KMS-11 (cell line): ENCODE results near the gene ITPKB.

Experiments used
- H2AFZ ChIP-seq: fragments of 200-600 bp; sonication (generic); 2 replicates; pipeline ENCODE4 v1.6.1; 2016; ENCODE audit warnings: antibody characterized with exemption, mixed run types, low read depth
- H3K27ac ChIP-seq: fragments of 200-600 bp; sonication (generic); 2 replicates; pipeline ENCODE4 v1.6.1; 2016; ENCODE audit warnings: mild to moderate bottlenecking, mixed run types
- H3K27me3 ChIP-seq: fragments of 200-600 bp; sonication (generic); 2 replicates; pipeline ENCODE4 v1.6.1; 2017; ENCODE audit warnings: mild to moderate bottlenecking, low read depth, mixed run types, moderate library complexity; ENCODE audit not compliant: insufficient read depth
- H3K36me3 ChIP-seq: fragments of 200-600 bp; sonication (generic); 2 replicates; pipeline ENCODE4 v1.6.1; 2017; ENCODE audit warnings: mild to moderate bottlenecking, mixed run types; ENCODE audit not compliant: insufficient read depth
- H3K4me1 ChIP-seq: fragments of 200-600 bp; sonication (generic); 2 replicates; pipeline ENCODE4 v1.6.1; 2016; ENCODE audit warnings: mild to moderate bottlenecking, low read depth, mixed run types; ENCODE audit not compliant: poor library complexity, severe bottlenecking
- H3K4me2 ChIP-seq: fragments of 200-600 bp; sonication (generic); 2 replicates; pipeline ENCODE4 v1.7.0; 2016; ENCODE audit warnings: mild to moderate bottlenecking, mixed run types
- H3K4me3 ChIP-seq: fragments of 200-600 bp; sonication (generic); IDR thresholded peaks from 2 replicates; pipeline ENCODE4 v1.6.1; 2017; ENCODE audit warnings: low read depth, low read length, mixed read lengths; ENCODE audit not compliant: insufficient read depth
- H3K79me2 ChIP-seq: fragments of 200-600 bp; sonication (generic); 2 replicates; pipeline ENCODE4 v1.6.1; 2016; ENCODE audit warnings: low read depth, mixed run types; ENCODE audit not compliant: insufficient read depth
- H3K9ac ChIP-seq: fragments of 200-600 bp; sonication (generic); 2 replicates; pipeline ENCODE4 v1.6.1; 2016; ENCODE audit warnings: mild to moderate bottlenecking, mixed run types
- H4K20me1 ChIP-seq: fragments of 200-600 bp; sonication (generic); 2 replicates; pipeline ENCODE4 v1.6.1; 2016; ENCODE audit warnings: mild to moderate bottlenecking, mixed run types; ENCODE audit not compliant: insufficient read depth
- CTCF ChIP-seq: fragments of 200-600 bp; sonication (generic); conservative IDR thresholded peaks from 2 replicates; pipeline ENCODE4 v1.6.1; 2017; ENCODE audit warnings: low read depth, mild to moderate bottlenecking, antibody characterized with exemption, low read length, moderate library complexity, mixed read lengths

Gene ITPKB

GRCh38 chr1:226697151-226697928, 41.7 kb downstream of the ITPKB start:
- no peak overlapping the region for H3K4me3 ChIP-seq
- no peak for TF ChIP-seq CTCF
- no peaks in the 10 kb centered on the region for H4K20me1 ChIP-seq
- no peak overlapping the region for H3K9ac ChIP-seq
- no peak overlapping the region for H2AFZ ChIP-seq
- H3K4me1 ChIP-seq = peaks cover 1% of the 10 kb centered on the region
- H3K36me3 ChIP-seq = no peaks in the 10 kb centered on the region
- H3K79me2 ChIP-seq = peaks cover 5% of the 10 kb centered on the region; the same call in 1 of the 2 replicates
- no peak overlapping the region for H3K27ac ChIP-seq
- H3K27me3 ChIP-seq = no peaks in the 10 kb centered on the region
- H3K4me2 ChIP-seq = no peak overlapping the region

GRCh38 chr1:226696547-226696946, 42.5 kb downstream of the ITPKB start:
- Histone ChIP-seq H4K20me1 (no peaks in the 10 kb centered on the region), H3K27me3 (no peaks in the 10 kb centered on the region), H3K4me3 (no peak overlapping the region), H2AFZ (no peak overlapping the region), H3K4me2 (no peak overlapping the region), H3K79me2 (no peaks in the 10 kb centered on the region), H3K4me1 (no peaks in the 10 kb centered on the region), H3K27ac (no peak overlapping the region), H3K36me3 (no peaks in the 10 kb centered on the region), H3K9ac (no peak overlapping the region)
- no peak for TF ChIP-seq CTCF

GRCh38 chr1:226695335-226695900, 43.7 kb downstream of the ITPKB start:
- Histone ChIP-seq H3K4me2 (no peak overlapping the region), H3K27me3 (no peaks in the 10 kb centered on the region), H3K9ac (no peak overlapping the region), H3K27ac (no peak overlapping the region), H3K79me2 (no peaks in the 10 kb centered on the region), H3K4me1 (no peaks in the 10 kb centered on the region), H4K20me1 (no peaks in the 10 kb centered on the region), H3K4me3 (no peak overlapping the region), H2AFZ (no peak overlapping the region), H3K36me3 (no peaks in the 10 kb centered on the region)
- no peak for TF ChIP-seq CTCF

GRCh38 chr1:226692823-226693222, 46.3 kb downstream of the ITPKB start:
- H2AFZ ChIP-seq = no peak overlapping the region
- TF ChIP-seq CTCF = no peak
- H3K36me3 ChIP-seq = no peaks in the 10 kb centered on the region
- no peak overlapping the region for H3K9ac ChIP-seq
- no peak overlapping the region for H3K4me3 ChIP-seq
- H3K27me3 ChIP-seq = no peaks in the 10 kb centered on the region
- peaks cover 22% of the 10 kb centered on the region for H3K4me1 ChIP-seq
- no peak overlapping the region for H3K4me2 ChIP-seq
- H4K20me1 ChIP-seq = no peaks in the 10 kb centered on the region; the same call in 1 of the 2 replicates
- H3K79me2 ChIP-seq = no peaks in the 10 kb centered on the region
- no peak overlapping the region for H3K27ac ChIP-seq
